Measurements from ENCODE around the gene CERS2.
A peak's percentile ranks its signal among the peaks of the same experiment; 100 is the strongest.

The CERS2 gene

GRCh38 chr1:150997126-150997872 lies 22.7 kb upstream of the CERS2 start:
- DNase-seq (ENCODE audit: low read depth, low spot score): no peak

- DNase-seq (ENCODE audit: low read depth, low spot score): no peak
These were observed 21.3 kb upstream of the CERS2 start for GRCh38 chr1:150995896-150996295.

- no peak for DNase-seq (ENCODE audit: low read depth, low spot score)
These were observed 20.8 kb upstream of the CERS2 start for GRCh38 chr1:150995460-150995859.

- no peak for DNase-seq (ENCODE audit: low read depth, low spot score)
These were observed 19.6 kb upstream of the CERS2 start for GRCh38 chr1:150994248-150994647.

GRCh38 chr1:150992626-150993025 lies 18.0 kb upstream of the CERS2 start:
- DNase-seq (ENCODE audit: low read depth, low spot score): no peak

GRCh38 chr1:150987924-150988323 lies 13.3 kb upstream of the CERS2 start:
- no peak for DNase-seq (ENCODE audit: low read depth, low spot score)

GRCh38 chr1:150985179-150985825 lies 10.7 kb upstream of the CERS2 start:
- no peak for DNase-seq (ENCODE audit: low read depth, low spot score)

- DNase-seq (ENCODE audit: low read depth, low spot score): no peak
These were observed 7.4 kb upstream of the CERS2 start, which contains the start of gene ANXA9 for GRCh38 chr1:150981805-150982712. Gene ANXA9 (plus strand): TSS chr1:150982292. CDS start chr1:150983106, 814 bp downstream.

GRCh38 chr1:150981177-150981804 lies 6.7 kb upstream of the CERS2 start:
- DNase-seq (ENCODE audit: low read depth, low spot score): no peak

GRCh38 chr1:150979092-150980056 lies 4.7 kb upstream of the CERS2 start:
- peak; percentile 85 for DNase-seq (ENCODE audit: low read depth, low spot score)

- DNase-seq (ENCODE audit: low read depth, low spot score): peak; percentile 48
These were observed 2.5 kb upstream of the CERS2 start for GRCh38 chr1:150976879-150977694.

GRCh38 chr1:150976401-150976821 lies 1.8 kb upstream of the CERS2 start:
- DNase-seq (ENCODE audit: low read depth, low spot score): no peak

- DNase-seq (ENCODE audit: low read depth, low spot score): no peak
These were observed 627 bp downstream of the CERS2 start for GRCh38 chr1:150973836-150974579.

- no peak for DNase-seq (ENCODE audit: low read depth, low spot score)
These were observed 1.3 kb downstream of the CERS2 start for GRCh38 chr1:150973258-150973835.

- no peak for DNase-seq (ENCODE audit: low read depth, low spot score)
These were observed 2.2 kb downstream of the CERS2 start for GRCh38 chr1:150972417-150972940.

- no peak for DNase-seq (ENCODE audit: low read depth, low spot score)
These were observed 2.8 kb downstream of the CERS2 start for GRCh38 chr1:150971583-150972416.
